Stimulated activated naive CD4-positive, alpha-beta T cell (primary cell): Measurements from ENCODE around the gene TANC1.

Experiments
- DNase-seq, 6 experiments: peaks; one replicate each; lab custom pipeline; 2025; lab: John Stamatoyannopoulos, UW

Gene TANC1

DNA sequence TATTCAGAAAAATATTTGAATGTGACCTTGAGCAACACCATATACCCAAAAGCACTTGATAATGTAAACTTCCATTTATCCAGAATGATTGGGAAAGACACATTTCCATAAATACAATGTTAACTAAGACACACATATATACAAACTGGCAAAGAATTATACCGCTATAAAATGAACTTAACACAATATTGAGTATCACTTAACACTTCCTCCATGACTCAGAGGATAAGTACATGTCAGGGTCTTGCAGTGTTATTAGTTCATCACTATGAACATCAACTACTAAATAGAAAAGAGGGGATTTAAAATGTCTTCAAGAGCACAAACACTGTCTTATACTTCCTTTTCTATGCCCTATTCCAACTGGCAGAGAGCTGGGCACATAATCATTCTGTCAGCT lies 299.5 kb downstream of the TANC1 start:
- DNase-seq = no peak

GRCh38 chr2:159270744-159271379 lies 302.4 kb downstream of the TANC1 start:
- no peak for DNase-seq

GRCh38 chr2:159272156-159272555 lies 303.7 kb downstream of the TANC1 start:
- DNase-seq = no peak

DNA sequence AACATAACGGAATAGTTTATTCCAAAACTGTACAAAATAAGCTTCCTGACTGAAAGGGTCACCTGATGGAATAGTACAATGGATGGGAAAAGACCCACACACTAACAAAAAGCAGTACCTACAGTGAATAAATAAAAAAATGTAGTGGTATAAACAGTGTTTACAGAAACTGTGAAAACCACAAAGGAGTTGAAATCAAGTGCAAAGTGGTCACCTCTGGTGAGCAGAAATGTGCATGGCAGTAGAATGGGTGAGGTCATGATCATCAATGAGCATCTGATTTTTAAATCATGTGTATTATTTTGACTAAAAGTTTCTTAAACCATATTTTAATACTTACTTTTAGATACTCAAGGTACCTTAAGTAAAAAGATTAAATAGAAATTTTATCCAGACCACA lies 306.7 kb downstream of the TANC1 start:
- DNase-seq = no peak

DNA sequence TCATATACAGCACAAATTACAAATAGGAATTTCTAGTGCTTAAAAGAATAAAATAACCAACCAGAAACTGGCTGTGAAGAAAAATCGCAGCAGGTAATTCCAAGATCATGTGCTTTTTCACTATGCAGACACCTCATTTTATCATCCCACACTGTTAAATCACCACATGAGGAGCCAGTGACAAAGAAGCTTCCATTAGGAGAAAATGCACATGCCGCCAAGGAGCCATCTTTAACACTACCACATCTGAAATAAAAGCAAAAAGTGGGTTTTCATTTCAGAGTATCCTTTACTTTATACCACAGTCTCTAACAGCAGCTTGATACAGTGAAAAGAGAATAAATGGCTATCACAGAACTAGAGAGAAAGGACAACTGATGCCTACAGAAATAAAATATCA lies 311.3 kb downstream of the TANC1 start:
- DNase-seq = no peak

DNA sequence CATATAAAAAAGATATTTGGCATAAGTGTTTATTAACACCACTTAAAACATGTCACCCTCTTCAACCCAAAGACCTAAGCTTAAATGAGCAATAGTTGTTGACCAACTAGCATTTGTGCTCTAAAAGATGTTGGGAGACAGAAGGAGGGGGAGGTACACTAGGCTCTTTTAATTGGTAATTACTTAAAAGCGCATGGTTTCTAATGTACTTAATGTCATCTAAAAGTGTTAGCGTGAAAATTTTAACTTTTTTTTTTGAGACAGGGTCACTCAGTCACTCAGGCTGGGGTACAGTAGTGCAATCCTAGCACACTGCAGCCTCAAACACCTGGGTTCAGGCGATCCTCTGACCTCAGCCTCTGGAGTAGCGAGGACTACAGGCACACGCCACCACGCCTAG lies 312.6 kb downstream of the TANC1 start:
- DNase-seq = no peak
